ENCODE results near the gene APOBEC3F.
"Not testable (repeated sequence)": the region's sequence is repeated elsewhere in the genome, so short reads cannot be mapped to it uniquely, and the experiment has no call there.

Gene APOBEC3F

DNA sequence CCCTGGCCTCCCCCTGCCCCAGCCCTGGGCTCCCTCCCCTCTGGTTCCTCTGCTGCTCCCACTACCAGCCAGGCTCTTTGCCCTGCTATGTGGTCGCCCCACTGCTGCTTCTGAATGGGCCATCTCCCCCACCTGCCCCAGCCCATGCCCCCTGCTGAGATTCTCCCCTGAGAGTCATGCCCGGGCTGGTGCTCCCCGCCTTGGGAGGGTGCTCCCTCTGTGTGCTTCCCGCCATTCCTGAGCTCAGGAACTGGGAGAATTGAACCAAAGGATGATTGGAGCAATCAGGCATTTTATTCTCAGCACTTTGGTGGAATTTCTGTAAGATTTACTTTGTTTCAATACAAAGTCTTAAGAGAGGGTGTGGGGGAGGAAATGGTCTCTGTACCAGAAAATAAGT is 12.9 kb upstream of the APOBEC3F start:
- no peak for TF ChIP-seq CTCF (IDR thresholded peaks at IDR 0.05; ENCODE audit: unreplicated experiment in 3 of 3)
- Mint-ChIP-seq H3K4me3 (no peak overlapping the region), H3K9me3 (no peaks in the 10 kb centered on the region), H3K36me3 (ENCODE audit: low read depth) (no peaks in the 10 kb centered on the region), H3K4me1 (no peaks in the 10 kb centered on the region), H3K27ac (no peak overlapping the region), H3K27me3 (ENCODE audit: low read depth) (peaks cover 4% of the 10 kb centered on the region)

- no peaks in the 10 kb centered on the region for H3K9me3 Mint-ChIP-seq
- no peaks in the 10 kb centered on the region for H3K4me1 Mint-ChIP-seq
- no peak for TF ChIP-seq CTCF (IDR thresholded peaks at IDR 0.05; ENCODE audit: unreplicated experiment in 3 of 3)
- H3K4me3 Mint-ChIP-seq, result no peak overlapping the region
- peaks cover 4% of the 10 kb centered on the region for H3K27me3 Mint-ChIP-seq (ENCODE audit: low read depth)
- no peak overlapping the region for H3K27ac Mint-ChIP-seq
- H3K36me3 Mint-ChIP-seq (ENCODE audit: low read depth), result no peaks in the 10 kb centered on the region
Measured at GRCh38 chr22:39028281-39028680, 12.4 kb upstream of the APOBEC3F start.

- H3K27me3 Mint-ChIP-seq (ENCODE audit: low read depth), result peaks cover 4% of the 10 kb centered on the region
- H3K4me3 Mint-ChIP-seq, result no peak overlapping the region
- no peaks in the 10 kb centered on the region for H3K36me3 Mint-ChIP-seq (ENCODE audit: low read depth)
- no peaks in the 10 kb centered on the region for H3K9me3 Mint-ChIP-seq
- TF ChIP-seq CTCF (IDR thresholded peaks at IDR 0.05; ENCODE audit: unreplicated experiment in 3 of 3), result no peak
- H3K27ac Mint-ChIP-seq, result no peak overlapping the region
- H3K4me1 Mint-ChIP-seq, result no peaks in the 10 kb centered on the region
Measured at GRCh38 chr22:39029227-39029626, 11.4 kb upstream of the APOBEC3F start.

- Mint-ChIP-seq H3K36me3 (ENCODE audit: low read depth) (no peaks in the 10 kb centered on the region), H3K4me3 (no peak overlapping the region)
- TF ChIP-seq CTCF (IDR thresholded peaks at IDR 0.05; ENCODE audit: unreplicated experiment in 3 of 3), result no peak
Measured at GRCh38 chr22:39030705-39031104, 10.0 kb upstream of the APOBEC3F start.

GRCh38 chr22:39031434-39032295 is 9.0 kb upstream of the APOBEC3F start:
- H3K27ac Mint-ChIP-seq; H3K4me3 Mint-ChIP-seq; H3K9me3 Mint-ChIP-seq; H3K4me1 Mint-ChIP-seq; H3K27me3 Mint-ChIP-seq (ENCODE audit: low read depth); H3K36me3 Mint-ChIP-seq (ENCODE audit: low read depth): not testable (repeated sequence)

More at GRCh38 chr22:39030705-39031104, 10.0 kb upstream of the APOBEC3F start:
- no peak overlapping the region for H3K27ac Mint-ChIP-seq
- no peaks in the 10 kb centered on the region for H3K9me3 Mint-ChIP-seq
- no peaks in the 10 kb centered on the region for H3K4me1 Mint-ChIP-seq
- peaks cover 4% of the 10 kb centered on the region for H3K27me3 Mint-ChIP-seq (ENCODE audit: low read depth)

GRCh38 chr22:39037071-39037470 is 3.6 kb upstream of the APOBEC3F start:
- not testable (repeated sequence) for H3K9me3 Mint-ChIP-seq; H3K4me3 Mint-ChIP-seq; H3K4me1 Mint-ChIP-seq; H3K27me3 Mint-ChIP-seq (ENCODE audit: low read depth); H3K27ac Mint-ChIP-seq; H3K36me3 Mint-ChIP-seq (ENCODE audit: low read depth)

Measured in nephron (organoid).